Subcutaneous adipose tissue (tissue), 4 donors: ENCODE measurements around the gene SFXN5. TPM values are rescaled to one million over a fixed set of nuclear protein-coding genes. Genes with fewer than 3 reads are reported as not detected.

Experiments
- total RNA-seq, 4 donors: library from RNA; depleted of rRNA; stranded (reverse); fragments of >200 nt; gene quantifications; one replicate each; pipeline ENCODE4 v1.1.0, GENCODE V29; 2016
- TF ChIP-seq, protein P1 (sequence below): fragments of 450-650 bp; IDR thresholded peaks from one replicate; pipeline ENCODE4 v1.5.1; 2016; ENCODE audit warnings: low read depth, mild to moderate bottlenecking, control low read depth, antibody characterized with exemption, moderate library complexity

SFXN5 gene
- total RNA-seq, 4 donors from 2014 or later: 5.1 to 8.9 (median 7.6) TPM

DNA sequence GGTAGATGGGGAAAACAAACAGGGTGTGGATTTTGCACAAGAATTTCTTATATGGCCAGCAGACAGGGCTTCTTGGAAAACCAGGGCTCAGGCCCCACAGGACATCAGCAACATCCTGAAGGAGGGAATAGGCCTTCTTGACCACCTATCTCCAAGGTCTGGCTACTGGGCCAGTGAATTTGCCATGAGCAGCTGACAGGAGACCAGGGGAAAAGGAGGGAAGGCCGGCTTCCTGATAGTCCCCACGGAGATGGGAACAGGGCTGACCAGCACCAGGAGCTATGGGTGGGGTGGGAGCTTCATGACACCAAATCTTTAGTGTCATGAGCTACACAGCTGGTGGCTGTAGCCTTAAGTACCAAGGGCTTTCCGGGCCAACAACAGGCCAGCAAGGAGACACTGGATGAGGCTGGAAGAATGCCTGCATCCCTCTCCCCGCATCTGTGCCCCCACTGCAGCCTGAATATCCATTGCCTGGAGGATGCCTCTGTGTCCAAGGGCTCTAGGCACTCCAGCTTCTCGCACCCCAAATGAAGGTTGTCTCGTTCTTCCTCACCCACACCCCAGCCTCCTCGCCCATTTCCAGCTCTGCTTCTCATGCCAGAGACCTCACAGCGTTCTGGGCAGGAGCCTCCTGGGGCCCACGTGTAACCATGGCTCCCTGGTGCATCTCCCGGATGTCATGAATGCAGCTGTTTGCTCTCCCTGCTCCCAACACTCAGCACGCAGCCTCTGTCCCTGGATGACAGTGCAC, 79.4 kb downstream of the SFXN5 start:
- TF ChIP-seq, protein P1, sequence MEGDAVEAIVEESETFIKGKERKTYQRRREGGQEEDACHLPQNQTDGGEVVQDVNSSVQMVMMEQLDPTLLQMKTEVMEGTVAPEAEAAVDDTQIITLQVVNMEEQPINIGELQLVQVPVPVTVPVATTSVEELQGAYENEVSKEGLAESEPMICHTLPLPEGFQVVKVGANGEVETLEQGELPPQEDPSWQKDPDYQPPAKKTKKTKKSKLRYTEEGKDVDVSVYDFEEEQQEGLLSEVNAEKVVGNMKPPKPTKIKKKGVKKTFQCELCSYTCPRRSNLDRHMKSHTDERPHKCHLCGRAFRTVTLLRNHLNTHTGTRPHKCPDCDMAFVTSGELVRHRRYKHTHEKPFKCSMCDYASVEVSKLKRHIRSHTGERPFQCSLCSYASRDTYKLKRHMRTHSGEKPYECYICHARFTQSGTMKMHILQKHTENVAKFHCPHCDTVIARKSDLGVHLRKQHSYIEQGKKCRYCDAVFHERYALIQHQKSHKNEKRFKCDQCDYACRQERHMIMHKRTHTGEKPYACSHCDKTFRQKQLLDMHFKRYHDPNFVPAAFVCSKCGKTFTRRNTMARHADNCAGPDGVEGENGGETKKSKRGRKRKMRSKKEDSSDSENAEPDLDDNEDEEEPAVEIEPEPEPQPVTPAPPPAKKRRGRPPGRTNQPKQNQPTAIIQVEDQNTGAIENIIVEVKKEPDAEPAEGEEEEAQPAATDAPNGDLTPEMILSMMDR: no peak

DNA sequence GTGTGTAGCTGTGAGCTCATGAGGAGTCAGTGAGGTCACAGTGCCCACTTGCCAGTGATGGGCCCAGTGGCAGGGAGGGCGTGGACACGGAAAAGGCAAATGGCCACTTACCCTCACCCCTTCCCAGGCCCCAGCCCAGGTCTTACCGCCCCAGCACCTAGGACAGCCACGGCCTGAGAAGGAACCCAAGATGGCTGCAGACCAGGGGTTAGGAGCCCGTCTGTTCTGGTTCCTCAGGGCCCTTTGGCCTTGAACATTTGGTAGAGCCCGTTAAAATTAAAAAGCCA, 80.1 kb downstream of the SFXN5 start:
- TF ChIP-seq, protein P1: no peak

DNA sequence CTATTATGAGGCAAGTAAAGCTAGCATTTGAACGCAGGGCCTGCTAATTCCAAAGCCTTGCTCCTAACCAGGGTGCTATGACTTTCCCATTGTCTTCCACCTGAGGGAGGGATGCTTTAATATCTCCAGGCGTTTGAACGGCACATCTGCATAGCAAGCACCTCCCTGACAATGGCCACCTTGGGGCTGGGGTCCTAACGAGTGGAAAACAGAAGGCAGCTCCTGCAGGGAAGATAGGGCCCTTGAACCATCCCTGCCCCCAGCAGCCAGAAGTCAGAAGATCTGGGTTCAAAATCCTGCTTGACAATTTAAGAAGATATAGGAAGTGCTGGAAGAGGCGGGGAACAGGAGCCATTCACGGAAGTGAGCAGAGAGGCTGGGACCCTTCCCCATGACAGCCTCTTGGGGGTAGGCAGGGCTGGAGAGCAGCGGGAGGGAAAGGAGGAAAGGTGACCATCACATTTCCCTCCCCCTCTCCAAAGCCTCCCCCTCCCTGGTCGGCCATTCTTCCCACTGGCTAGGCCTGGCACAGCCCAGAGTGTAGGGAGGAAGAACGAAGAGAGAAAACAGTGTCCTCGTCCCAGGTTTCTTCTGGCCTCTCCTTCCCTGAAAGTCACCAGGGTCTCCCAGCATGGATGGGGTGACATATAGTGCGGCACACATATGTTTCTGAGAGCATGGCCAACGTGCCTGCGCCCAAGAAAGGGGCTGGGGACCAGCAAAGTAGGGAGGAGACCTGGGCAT, 80.6 kb downstream of the SFXN5 start:
- TF ChIP-seq, protein P1: no peak

DNA sequence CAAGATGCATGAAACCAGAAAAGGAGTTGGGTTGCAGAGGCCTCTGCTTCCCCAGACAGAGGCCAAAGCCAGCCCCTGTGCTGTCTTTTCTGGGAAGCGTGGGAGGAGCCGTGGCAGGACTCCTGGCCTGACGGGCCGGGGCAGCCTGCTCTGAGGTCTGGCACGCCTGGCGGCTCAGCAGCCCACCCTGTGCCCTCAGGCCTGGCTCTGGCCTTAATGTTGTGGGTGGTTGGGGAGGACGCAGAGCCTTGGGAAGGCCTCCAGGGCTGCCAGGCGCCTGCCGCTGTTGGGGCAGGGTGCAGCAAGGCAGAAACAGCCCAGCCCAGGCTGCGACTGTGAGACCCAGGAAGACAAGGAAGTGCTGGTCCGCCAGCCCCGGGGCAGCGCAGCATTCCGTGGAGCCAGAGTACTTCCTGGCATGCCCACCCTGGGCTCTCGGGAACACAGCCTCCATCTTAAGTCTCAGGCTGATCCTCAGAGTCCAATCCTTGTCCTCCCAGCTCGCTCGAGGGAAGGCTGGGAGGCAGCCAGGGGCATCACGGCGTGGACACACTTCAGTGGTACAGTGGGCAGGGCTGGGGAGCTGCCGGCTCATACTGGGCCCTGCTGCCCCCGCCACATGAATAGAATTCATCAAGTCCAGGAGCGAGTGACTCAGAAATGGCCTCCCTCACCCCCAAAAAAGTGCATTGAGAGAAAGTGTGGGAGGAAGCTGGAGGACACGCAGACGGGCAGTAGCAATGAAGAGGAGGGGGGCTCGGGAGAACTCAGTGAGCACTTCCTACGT, 81.5 kb downstream of the SFXN5 start:
- TF ChIP-seq, protein P1: no peak

DNA sequence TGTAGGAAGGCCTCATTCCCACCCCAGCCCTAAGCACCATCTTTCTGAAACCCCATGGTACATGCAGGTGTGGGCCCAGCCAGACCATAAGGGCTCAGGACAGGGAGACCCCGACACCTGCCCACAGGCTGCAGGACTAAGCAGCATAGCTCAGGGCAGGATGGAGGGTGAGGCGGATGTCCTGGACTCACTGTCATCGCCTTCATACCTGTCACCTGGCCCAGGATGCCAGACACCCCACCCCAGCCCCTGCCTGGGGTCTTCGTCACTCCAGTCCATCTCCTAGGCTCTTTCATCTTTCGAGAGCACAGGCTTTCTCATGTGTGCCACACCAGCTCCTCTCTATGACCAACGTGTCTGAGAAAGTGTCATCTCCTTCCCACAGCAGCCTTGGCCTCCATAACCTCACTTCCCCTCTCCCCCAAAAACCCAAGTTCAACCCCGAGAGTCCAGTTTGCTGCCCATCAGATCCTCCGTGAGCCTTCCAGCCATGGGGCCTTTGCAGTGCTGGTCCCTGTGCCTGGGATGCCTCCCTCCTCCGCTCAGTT, 82.7 kb downstream of the SFXN5 start:
- TF ChIP-seq, protein P1: no peak

DNA sequence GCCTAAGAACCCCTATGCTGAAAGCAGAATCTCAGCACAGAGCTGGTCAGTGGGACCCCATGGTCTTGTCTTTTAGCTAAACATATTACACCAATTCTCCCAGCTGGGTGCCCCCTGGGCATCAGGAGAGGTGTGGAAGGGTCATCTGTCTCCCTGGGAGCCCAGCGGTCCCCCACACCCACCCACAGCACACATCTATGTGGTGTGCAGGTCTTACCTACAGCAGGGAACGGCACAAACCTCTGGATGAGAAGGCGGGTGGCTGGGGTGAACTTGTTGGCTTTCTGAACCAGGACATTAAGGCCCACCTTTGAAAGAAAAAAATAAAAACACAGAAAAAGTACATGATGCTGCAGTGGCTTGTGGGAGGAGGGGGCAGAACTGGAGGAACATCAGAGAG, 83.5 kb downstream of the SFXN5 start:
- TF ChIP-seq, protein P1: no peak
